GM21447 (cell line): ENCODE data around the gene NOXA1.

Experiments used
- ATAC-seq: cut with Tn5 transposase; IDR thresholded peaks from one replicate; pipeline ENCODE4 v1.9.1; 2021; ENCODE audit not compliant: unreplicated experiment

NOXA1 gene

DNA sequence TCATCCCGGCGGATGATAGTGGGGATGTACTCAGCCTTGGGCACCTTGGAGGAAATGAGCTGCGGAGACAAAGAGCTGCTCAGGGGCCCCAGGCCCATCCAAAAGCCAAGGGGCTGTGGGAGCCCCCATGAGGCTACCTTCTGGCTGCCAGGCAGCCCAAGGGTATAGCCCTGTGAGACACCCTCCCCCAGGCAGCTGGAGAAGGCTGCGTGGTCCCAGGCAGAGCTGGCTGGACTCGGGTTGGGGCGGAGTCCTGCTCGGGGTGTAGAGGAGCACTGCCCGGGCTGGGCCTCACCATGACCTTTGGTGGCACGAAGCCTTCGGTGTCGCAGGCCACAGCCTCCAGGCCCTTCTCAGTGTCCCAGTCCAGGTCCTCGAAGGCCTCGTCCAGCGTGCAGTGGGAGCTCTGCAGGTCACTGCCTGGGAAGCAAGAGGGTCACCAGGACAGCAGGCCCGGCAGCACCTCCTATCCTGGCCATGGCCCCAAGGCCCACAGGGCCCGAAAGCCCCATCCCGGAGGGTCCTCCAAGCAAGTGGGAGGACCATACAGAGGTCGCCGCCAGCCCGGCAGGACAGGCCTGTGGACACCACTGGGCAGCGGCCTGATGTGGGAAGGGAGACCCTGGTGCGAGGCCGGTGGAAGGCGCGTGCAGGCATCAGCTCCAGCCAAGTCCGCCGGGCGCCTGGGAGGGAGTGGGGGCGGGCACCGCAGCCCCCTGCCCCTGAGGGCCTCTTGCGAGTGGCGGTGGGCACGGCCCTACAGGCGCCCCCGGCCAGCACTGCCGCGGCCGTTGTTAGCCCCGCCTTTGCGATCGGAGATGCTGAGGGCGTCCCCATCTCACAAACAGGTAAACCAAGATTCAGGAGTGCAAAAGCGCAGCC lies 29.8 kb downstream of the NOXA1 start:
- no peak for ATAC-seq

DNA sequence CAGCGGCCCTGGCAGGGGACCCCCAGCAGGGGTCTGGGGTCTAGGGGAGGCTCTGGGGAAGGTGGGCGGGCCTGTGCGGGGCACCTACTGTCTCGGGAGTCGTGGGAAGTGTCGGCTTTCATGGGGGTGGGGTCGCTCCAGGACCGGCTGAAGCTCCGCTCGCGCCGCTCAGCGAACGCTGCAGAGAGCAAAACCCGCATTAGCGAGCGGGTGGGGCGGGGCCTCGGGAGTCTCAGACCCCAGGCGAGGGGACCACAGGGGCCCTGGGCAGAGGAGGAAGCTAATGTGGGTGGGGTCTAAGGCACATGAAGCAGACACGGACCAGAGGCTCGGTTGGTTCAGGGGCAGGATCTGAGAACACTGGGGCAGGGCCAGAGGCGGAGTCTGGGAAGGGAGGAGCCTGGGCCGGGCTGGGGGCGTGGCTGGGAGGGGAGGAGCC lies 30.5 kb downstream of the NOXA1 start:
- no peak for ATAC-seq

DNA sequence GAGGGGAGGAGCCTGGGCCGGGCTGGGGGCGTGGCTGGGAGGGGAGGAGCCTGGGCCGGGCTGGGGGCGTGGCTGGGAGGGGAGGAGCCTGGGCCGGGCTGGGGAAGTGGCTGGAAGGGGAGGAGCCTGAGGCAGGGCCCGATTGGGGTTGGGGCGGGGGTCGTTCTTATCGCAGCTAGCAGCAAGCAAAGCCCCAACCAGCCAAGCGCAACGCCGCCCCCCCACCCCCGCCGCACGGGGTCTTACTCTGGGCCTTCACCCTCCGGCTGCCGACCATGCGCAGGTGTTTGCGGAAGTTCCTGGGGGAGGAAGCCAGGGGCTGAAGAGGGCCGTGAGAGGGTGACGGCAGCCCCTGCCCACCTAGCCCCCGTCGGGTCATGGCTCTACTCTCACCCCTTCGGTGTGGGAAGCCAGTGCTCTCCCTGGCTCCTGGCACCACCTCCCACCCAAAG lies 31.0 kb downstream of the NOXA1 start:
- no peak for ATAC-seq

DNA sequence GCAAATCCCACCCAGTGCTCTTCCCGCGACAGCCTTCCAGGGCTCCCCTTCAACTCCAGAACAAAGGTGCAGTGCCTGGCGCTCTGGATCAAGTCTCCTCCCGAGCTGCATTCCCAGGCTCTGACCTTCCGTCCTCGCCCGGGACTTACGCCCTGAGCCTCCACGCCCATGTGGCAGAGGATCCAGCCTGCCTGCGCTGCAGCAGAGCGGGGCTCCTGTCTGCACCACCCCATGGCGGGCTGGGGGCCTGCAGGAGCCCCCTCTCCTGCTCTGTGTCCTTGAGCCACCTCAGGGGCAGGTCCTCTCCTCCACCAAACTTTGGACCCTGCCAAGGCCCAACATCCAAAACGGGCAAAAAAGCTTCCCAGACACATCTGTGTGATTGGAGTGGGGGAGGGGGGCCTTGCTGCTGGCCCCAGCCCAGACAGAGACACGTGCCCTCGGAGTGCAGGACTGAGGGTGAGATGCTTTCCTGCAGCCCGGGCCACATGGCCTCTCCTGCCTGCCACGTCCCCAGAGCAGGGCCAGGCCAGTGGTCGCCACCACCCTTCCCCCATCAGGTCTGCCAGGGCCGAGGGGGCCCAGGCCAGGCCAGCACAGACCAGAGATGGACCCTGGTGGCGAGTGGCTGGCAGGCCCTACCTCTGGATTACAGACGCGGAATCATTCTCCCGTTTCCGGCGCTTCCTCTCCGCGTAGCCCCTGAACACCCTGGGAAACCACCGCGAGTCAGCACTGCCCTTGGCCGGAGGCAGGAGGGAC lies 31.6 kb downstream of the NOXA1 start:
- ATAC-seq, result no peak

DNA sequence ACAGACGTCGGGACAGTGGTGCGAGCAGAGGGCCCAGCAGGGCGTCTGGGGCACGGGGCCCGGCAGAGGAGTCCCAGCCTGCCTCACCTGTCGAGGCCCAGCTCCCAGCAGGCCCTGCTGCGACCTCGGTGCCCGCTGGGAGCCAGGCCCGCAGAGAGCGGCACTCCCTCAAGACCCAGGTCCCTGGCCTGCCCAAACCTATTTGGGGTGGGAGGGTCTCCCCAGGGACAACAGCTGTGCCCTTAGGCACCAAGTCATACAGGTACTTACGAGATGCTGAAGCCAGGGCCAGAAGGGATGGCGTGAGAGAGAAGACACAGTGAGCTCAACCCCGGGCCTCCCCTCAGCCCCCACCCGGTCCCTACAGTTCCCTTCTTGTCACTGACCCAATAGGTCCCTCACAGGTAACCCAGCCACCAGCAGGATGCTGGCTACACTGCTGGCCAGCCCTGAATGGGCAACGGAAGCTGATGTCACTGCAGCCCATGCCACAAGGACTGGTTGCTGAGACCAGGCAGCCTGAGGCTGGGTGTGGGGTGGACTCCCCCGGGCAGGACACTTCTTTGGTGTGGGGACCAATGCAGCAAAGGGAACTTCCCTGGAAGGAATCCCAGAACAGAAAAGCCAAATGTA lies 32.3 kb downstream of the NOXA1 start:
- ATAC-seq, result no peak

DNA sequence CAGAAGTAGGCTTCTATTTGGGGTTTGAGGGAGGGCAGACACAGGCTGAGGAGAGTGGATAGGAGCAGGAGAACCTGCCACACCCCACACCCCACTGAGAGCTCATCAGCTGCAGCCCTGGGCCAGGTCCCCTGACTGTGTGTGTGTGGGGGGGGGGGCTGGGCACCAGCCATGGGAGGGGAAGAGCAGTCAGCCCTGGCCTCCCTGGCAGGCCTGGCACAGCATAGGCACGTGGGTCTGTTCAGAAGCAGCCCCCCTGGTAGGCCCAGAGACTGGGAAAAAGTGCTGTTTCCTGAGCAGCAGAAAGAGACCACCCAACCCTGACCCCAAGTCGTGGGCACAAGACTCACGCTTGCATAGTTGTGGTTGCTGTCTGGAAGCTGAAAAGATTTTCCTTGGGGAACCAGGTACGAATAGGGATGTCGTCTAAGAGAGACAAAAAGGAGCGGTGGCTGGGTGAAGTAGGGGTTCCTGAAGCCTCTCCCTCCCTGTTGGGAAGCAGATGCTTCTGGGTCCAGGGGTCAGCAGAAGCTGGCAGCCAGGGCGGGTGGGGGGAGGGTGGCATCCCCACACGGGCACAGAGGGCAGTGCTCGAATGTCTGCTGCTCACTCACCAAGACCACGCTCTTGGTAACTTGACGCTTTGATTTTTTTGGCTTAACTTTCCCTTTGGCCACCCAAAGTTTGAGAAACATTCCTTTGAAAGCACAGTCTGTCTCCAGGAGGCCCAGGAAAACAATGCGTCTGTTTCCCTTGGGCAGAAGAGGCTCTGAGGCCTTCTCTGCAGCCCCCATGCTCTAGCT lies 33.1 kb downstream of the NOXA1 start:
- no peak for ATAC-seq

DNA sequence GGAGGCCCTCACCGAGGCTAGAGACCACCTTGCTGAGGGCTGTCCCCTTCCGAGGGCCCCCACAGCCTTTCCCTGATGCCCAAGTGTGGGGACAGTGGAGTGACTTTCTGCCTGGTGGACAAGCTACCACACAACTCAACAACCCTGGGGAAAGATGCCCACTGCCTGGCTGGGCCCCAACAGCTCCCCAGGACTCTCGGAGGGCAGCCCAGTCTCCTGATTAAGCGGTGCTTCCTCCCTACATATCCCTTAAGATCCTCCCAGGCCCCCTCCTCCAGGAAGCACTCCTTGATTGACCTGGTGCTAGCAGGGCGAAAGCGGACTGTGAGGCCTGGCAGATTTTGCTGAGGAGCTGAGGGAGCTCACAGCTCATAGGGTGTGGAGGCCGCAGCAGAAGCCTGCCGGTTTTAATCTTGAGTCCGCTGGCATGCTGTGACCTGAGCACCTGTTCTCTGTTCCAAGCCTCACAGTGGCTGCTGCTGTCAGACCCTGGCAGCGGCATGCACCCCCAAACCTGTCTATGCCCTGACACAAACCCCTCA lies 33.7 kb downstream of the NOXA1 start:
- ATAC-seq, result no peak

DNA sequence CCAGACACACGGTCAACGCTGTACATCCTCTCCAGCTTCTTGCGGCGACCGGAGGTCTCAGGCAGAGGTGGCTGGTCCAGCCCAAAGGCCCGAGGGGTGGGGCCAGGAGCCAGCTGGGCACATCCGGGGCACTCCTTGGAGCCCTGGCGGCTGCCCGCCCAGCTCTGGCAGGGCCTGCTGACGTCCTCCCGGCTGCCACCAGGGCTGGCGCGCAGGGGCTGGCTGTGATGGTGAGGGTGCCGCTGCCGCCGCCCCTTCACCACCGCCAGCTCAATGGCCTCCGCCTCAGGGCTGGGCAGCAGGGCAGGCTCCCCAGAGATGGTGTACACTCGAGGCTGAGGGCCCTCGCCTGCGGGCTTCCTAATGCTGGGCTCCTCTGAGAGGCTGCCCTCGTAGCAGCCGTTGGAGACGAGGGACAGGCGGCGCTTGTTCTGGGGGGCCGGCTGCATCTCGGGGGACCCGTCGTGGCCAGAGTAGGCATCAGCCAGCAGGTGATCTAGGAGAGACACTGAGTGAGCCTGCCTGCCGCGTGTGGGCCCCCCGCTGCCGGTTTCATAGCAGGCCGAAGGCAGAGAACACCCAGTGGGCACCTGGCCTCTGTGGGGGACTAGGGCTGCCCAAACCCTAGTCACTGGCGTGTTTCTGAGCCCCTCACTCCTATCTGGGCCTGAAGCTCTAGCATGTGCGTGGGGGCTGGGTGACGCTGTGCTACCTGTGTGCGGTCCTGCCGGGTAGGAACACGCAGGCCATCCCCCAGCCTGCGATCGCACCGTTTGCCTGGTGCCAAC lies 34.4 kb downstream of the NOXA1 start:
- no peak for ATAC-seq

DNA sequence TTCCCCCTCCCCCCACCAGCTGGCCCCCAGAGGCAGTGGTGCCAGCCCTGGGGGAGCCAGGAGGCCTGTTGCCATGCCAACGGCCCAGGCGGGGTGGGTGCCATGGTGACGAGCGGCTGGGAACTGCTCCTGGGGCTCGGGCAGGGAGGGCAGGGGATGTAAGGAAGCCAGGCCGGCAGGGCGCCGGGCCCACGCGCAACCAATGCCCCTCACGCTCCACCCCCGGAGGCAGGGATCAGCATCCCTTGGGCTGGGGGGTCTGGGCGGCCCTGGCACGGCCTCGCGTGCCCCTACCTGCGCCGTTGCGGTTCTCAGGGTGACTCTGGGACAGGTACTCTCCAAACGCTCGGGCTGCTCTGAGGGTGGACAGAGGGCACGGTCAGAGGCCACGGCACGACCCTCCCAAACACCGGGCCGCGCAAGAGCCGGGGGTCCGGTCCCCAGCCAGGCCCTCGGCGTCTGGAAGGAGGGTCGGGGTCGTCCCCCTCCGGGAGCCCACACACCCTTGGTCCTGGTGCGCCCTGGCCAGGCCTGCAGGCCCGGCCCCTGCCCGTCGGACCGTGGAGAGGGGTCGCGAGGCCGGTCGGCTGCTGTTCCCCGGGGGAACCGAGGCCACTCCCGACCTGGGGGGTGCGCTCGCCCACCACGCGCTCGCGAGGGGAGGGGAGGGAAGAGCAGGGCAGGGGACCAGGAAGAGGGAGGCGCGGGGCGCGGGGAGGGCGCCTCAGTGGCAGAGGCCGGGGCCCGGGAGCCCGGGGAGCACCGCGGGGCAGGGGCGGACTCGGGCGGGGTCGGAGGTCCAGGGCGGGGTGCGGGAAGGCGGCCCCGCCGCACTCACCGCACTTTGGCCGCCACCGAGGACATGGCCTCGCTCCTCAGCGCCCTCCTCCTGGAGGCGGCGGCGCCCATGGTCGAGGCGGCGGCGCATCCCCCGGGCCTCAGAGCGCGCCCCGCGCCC lies 35.3 kb downstream of the NOXA1 start:
- ATAC-seq, result no peak

DNA sequence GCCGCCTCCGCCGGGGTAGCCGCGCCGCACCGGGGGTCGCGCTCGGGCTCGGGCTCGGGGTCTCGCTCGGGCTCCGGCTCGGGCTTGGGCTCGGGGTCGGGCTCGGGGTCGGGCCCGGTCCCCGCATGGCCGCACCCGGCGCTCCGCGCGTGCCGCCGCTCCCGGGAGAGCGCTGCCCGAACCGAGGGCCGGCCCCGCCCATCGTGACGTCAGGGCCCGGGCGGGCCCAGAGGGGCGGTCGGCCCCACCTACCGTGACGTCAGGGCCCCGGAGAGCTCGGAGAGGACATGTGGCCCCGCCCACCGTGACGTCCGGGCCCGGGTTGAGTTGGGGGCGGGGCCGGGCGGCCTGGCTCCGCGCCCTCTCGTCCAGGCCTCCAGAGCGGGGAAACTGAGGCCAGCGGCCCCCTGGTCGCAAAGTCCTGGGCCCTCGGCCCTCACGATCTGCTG lies 36.0 kb downstream of the NOXA1 start, which contains the start of gene NSMF:
NSMF (minus strand) TSS at position 183 of the 449 bp plus-strand sequence. CDS start 232 bp downstream, outside the sequence.
- peak; percentile 42 for ATAC-seq

DNA sequence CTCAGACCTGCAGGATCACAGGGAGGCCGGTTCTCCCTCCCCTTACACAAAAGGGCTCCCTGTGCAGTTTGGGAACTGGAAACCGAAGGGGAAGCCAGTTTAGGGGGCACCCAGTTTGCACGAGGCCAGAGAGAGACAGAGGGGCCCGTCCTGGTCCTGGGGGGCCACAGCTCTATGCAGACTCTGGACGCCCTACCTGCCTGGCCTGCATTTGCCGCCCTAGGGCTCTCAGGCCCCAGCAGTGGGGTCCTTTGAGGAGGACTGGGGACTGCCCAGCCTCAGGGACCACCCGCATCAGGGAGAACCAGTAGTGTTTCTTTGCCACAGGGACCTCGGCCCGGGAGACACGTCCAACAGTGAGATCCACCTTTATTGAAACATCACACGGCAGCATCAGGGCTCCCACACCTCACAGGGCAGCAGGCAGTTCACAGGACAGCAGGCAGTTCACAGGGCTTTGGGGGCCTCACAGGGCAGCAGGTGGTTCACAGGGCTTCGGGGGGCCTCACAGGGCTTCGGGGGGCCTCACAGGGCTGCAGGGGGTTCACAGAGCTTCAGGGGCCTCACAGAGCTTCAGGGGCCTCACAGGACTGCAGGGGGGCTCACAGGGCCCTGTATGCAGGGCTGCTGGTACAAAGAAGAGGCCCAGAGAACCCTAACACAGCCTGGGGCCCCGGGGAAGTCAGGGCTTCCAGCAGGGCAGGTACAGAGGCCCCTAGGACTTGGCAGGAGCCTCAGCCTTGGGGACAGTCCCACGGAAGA lies 36.6 kb downstream of the NOXA1 start:
- ATAC-seq, result no peak

DNA sequence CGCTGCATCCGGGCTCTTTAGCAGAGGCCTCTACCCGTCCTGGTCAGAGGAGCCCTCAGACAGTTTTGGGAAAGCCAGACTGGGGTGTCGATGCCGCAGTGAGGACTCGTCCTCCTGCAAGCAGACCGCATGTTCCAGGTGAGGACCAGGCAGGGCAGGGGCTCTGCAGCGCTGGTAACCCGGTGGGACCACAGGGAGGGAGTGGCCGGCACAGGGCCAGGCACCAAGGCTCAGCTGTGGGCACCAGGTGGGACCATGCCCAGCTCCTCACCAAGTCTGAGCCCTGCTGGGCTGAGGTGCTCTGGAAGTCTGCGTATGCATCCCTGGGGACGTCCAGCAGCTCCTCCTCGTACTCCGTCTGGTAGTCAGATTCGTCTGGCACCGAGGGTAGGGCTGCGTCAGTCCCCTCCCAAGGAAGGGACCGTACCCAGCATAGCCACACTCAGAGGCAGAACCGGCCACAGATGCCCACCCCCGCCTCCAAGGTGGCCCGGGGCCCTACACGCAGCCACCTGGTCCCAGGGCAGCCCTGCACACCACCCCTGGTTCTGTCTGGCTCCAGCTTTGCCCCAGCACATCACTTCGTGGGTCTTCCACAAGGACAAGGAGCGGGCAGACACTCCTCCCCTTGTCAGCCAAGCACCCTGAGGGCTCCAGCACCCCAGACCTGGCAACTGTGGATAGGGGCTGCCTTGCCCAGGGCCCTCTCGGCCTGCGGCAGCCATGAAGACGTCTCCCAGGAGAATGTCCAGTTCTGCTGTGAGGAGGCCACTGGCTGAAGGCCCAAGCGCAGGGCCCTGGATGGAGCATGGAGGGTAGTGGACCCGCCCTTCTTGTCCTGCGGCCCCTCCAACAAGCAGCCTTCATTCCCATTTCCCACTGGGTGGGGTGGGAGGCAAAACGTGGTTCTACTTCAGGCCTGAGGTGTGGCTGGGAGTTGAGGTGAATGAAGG lies 37.4 kb downstream of the NOXA1 start:
- no peak for ATAC-seq

DNA sequence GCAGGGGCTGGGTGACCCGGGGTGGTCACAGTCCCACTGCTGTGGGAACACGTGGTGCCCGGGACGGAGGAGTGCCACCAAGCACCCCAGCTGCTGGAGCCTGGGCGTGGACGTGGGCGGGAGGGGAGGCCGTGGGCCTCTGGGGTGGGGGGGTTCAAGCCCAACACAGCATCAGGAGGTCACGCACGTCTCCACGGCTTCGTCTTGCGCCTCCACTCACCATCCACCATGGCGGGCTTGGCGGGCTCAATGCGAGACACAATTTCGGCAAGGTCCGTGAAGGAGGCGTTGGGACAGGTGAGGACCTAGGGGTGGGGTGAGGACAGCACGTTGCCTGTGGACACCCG lies 38.1 kb downstream of the NOXA1 start:
- ATAC-seq, result no peak

DNA sequence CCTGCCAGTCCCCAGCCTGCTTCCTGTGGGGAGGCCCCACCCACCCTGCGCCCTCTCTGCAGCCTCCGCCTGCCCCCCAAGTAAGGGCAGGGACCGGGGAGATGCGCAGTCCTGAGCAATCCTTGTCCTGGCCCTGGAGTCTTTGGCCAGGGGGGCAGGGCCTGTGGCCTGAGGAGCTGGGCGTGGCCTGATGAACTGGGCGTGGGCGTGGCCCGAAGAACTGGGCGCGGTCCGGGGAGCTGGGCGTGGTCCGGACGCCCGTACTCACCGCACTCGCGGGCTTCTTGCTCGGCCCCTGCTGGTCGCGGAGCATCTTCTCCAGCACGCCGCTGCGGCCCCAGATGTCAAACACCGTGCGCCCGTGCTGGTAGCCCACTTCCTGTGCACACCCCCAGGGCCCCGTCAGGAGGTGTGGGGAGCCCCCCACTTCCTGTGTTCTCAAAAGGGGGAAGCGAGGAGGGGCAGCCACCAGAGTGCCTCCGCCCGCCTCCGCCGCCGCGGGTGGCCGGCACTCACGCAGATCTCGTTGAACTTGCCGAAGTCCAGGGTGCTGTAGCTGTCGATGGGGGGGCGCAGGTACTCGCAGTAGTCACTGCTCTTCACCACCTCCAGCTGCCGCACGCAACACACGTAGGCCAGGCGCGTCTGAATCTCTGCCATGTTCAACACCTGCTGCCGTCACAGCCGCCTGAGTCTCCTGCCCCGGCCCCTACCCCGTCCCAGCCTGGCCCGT lies 38.6 kb downstream of the NOXA1 start:
- ATAC-seq, result peak; percentile 62

DNA sequence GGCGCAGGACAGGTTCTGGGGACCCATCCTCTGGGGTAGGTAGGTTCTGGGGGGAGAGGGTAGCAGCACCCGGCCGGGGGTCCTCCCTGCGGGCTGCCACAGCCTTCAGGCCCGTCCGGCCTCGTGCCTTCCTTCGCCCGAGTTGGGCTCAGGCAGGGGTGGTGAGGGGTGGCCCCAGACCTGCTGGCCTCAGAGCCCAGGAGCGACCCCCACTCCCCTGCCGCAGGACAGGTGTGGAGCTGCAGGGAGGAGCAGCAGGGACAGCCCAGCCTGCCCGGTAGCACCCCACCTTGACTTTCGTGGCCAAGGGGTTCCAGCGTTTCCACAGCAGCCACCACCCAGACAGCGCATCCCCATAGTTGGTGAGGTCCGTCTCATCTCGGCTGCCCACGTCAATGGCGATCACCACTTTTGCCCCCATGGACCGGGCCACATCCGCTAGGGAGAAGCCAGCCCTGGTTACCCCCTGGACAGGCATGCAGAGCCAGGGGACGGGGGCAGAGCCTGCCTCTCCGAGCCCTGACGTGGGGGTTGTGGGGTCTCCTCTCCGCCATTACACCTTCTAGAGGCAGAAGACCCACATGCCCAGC lies 39.3 kb downstream of the NOXA1 start:
- ATAC-seq, result no peak
